Measurements from ENCODE around the gene OSGEPL1. TPM values are rescaled to one million over a fixed set of nuclear protein-coding genes. Genes with fewer than 3 reads are reported as not detected.
A peak's percentile ranks its signal among the peaks of the same experiment; 100 is the strongest.

OSGEPL1 gene, protein sequence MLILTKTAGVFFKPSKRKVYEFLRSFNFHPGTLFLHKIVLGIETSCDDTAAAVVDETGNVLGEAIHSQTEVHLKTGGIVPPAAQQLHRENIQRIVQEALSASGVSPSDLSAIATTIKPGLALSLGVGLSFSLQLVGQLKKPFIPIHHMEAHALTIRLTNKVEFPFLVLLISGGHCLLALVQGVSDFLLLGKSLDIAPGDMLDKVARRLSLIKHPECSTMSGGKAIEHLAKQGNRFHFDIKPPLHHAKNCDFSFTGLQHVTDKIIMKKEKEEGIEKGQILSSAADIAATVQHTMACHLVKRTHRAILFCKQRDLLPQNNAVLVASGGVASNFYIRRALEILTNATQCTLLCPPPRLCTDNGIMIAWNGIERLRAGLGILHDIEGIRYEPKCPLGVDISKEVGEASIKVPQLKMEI
- 5.5 TPM for total RNA-seq (2013)
- 1 to 10 TPM; 2.1 to 2.9 (median 2.6) TPM for polyA plus RNA-seq
- polyA minus RNA-seq = 0.69 and 3.0 TPM in 2 replicates
- 0.34 to 3.0 (median 1.5) reads per million in 11 experiments for total RNA-seq

DNA sequence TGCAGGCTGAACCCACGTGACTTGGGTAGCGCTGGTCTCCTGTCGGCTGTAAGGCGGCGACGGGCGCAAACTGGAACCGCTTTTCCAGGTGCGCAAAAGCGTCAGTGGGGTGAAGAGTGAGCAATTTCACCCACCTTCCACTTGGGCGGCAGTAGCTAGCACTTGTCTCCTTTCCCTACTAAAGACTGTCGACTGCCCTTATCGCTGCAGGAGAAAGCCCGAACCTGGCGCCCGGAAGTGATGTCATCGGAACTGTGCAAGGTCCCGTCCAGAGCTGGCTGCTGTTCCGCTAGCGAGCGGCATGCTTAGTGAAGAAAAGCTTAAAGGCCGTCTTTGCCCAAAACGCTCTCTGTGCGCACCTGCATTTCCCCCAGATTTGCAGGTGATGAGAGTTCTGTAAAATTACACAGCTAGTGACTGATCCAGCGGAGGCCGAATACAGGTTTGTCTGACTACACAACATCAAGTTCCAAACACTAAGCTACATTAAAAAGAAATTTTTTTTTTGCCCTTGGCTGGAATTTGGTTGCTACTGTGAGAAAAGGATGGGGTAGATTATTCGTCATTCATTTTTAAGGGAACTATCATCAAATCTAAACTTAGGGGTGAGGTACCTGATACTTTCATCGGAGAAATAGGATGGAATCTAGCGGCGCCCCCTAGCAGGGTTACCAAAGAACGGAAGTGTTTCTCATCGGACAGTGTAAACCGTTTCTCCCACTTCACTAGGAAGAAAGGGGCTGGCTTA, at the start of gene OSGEPL1:
Gene OSGEPL1, minus strand, starts transcription at position 242 of the 748 bp plus-strand sequence. CDS start 1,152 bp downstream, outside the sequence.
- intact Hi-C loops (cut with micrococcal nuclease) = no loop called here
- H3K4me3 Mint-ChIP-seq = peak within 1 kb of the TSS; percentile 90 to 97
- peaks cover 11 to 16% of the 10 kb centered on the region in 2 donors for H3K36me3 Mint-ChIP-seq
- peaks cover 7% of the 10 kb centered on the region for H3K4me1 Mint-ChIP-seq
- Histone ChIP-seq H3K4me3 (replicated peaks in 1 of 3; ENCODE audit: low read depth in 2 of 3, low read length in 3 of 3) (peak within 1 kb of the TSS; percentile 86 to 90 (median 88)), H3K79me2 (ENCODE audit: insufficient read depth, low read length) (no peaks in the 10 kb centered on the region), H3K27me3 (ENCODE audit: control insufficient read depth in 2 of 2, insufficient read depth in 2 of 2, low read length in 2 of 2) (no peaks in the 10 kb centered on the region), H3K4me1 (ENCODE audit: control insufficient read depth in 1 of 2, insufficient read depth in 2 of 2, low read length in 2 of 2) (peaks cover 10 to 14% of the 10 kb centered on the region in 2 donors), H2AFZ (ENCODE audit: insufficient read depth, low read depth, low read length, poor library complexity, severe bottlenecking) (peak within 1 kb of the TSS; percentile 93), H4K20me1 (ENCODE audit: insufficient read depth, low read length) (no peaks in the 10 kb centered on the region), H3K4me2 (replicated peaks; ENCODE audit: extremely low read depth, low read length, poor library complexity, severe bottlenecking) (peak within 1 kb of the TSS; percentile 84), H3K9ac (ENCODE audit: insufficient read depth, low read length, poor library complexity, severe bottlenecking) (peak within 1 kb of the TSS; percentile 70), H3K9me3 (replicated peaks in 1 of 2; ENCODE audit: control insufficient read depth in 1 of 2, insufficient read depth in 1 of 2, low read length in 2 of 2) (no peaks in the 10 kb centered on the region), H3K36me3 (replicated peaks in 1 of 2; ENCODE audit: control insufficient read depth in 1 of 2, insufficient read depth in 2 of 2, low read length in 2 of 2) (peaks cover 6 to 17% of the 10 kb centered on the region in 2 donors), H3K27ac (ENCODE audit: low read depth in 1 of 2, low read length in 2 of 2) (peak within 1 kb of the TSS; percentile 66 to 86)
- no peaks in the 10 kb centered on the region for H3K9me3 Mint-ChIP-seq
- DNase-seq = peak; percentile 79 to 83 (median 80)
- peaks cover 0 to 2% (median 0%) of the 10 kb centered on the region in 3 donors for H3K27me3 Mint-ChIP-seq (ENCODE audit: low read depth in 3 of 3)
- under 1% methylated on average over 17 of the region's 33 CpGs for WGBS (ENCODE audit: insufficient coverage)
- TF ChIP-seq, protein P1, sequence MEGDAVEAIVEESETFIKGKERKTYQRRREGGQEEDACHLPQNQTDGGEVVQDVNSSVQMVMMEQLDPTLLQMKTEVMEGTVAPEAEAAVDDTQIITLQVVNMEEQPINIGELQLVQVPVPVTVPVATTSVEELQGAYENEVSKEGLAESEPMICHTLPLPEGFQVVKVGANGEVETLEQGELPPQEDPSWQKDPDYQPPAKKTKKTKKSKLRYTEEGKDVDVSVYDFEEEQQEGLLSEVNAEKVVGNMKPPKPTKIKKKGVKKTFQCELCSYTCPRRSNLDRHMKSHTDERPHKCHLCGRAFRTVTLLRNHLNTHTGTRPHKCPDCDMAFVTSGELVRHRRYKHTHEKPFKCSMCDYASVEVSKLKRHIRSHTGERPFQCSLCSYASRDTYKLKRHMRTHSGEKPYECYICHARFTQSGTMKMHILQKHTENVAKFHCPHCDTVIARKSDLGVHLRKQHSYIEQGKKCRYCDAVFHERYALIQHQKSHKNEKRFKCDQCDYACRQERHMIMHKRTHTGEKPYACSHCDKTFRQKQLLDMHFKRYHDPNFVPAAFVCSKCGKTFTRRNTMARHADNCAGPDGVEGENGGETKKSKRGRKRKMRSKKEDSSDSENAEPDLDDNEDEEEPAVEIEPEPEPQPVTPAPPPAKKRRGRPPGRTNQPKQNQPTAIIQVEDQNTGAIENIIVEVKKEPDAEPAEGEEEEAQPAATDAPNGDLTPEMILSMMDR (IDR thresholded peaks at IDR 0.05) = peak; percentile 60
- H3K27ac Mint-ChIP-seq = peak within 1 kb of the TSS; percentile 84 to 95 (median 92)

DNA sequence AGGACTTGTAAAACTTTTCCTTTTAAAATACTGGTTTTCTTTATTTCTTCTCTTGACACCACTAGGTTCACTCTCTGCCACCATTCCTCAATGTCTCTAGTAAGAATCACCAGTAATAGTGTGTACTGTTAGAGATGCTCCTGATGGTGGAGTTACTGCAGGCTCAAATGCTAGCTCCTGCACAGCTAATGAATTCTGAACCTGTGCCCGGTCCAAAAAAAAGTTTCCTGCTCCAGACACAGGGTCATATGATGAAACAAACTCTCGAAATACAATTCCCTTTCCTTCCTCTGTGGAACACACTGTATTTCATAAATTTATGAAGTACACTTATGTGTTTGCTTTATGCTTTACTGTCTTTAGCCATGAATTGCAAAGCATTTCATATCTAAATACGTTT, 40.8 kb upstream of the OSGEPL1 start:
- no peaks in the 10 kb centered on the region for H4K20me1 ChIP-seq (ENCODE audit: insufficient read depth, low read length)
- TF ChIP-seq, protein P1 (IDR thresholded peaks at IDR 0.05) = no peak
- H3K4me2 ChIP-seq (replicated peaks; ENCODE audit: extremely low read depth, low read length, poor library complexity, severe bottlenecking) = no peak overlapping the region
- H3K79me2 ChIP-seq (ENCODE audit: insufficient read depth, low read length) = no peaks in the 10 kb centered on the region
- Mint-ChIP-seq H3K27me3 (ENCODE audit: low read depth in 3 of 3) (no peaks in the 10 kb centered on the region), H3K36me3 (peaks cover 22 to 27% of the 10 kb centered on the region in 2 donors), H3K27ac (no peak overlapping the region), H3K4me3 (no peak overlapping the region), H3K4me1 (peaks cover 2% of the 10 kb centered on the region), H3K9me3 (peaks cover 0 to 2% (median 0%) of the 10 kb centered on the region in 7 donors)
- H3K4me3 ChIP-seq (replicated peaks in 1 of 3; ENCODE audit: low read depth in 2 of 3, low read length in 3 of 3) = no peak overlapping the region
- no peaks in the 10 kb centered on the region for H3K4me1 ChIP-seq (ENCODE audit: control insufficient read depth in 1 of 2, insufficient read depth in 2 of 2, low read length in 2 of 2)
- H3K36me3 ChIP-seq (replicated peaks in 1 of 2; ENCODE audit: control insufficient read depth in 1 of 2, insufficient read depth in 2 of 2, low read length in 2 of 2) = peaks cover 24 to 38% of the 10 kb centered on the region in 2 donors
- H2AFZ ChIP-seq (ENCODE audit: insufficient read depth, low read depth, low read length, poor library complexity, severe bottlenecking) = no peak overlapping the region
- no CpG with 5 or more reads among the region's 3 CpGs for WGBS (ENCODE audit: insufficient coverage)
- intact Hi-C loops (cut with micrococcal nuclease) = no loop called here
- H3K9ac ChIP-seq (ENCODE audit: insufficient read depth, low read length, poor library complexity, severe bottlenecking) = no peak overlapping the region
- H3K9me3 ChIP-seq (replicated peaks in 1 of 2; ENCODE audit: control insufficient read depth in 1 of 2, insufficient read depth in 1 of 2, low read length in 2 of 2) = no peaks in the 10 kb centered on the region
- DNase-seq = no peak
- H3K27me3 ChIP-seq (ENCODE audit: control insufficient read depth in 2 of 2, insufficient read depth in 2 of 2, low read length in 2 of 2) = no peaks in the 10 kb centered on the region
- H3K27ac ChIP-seq (ENCODE audit: low read depth in 1 of 2, low read length in 2 of 2) = no peak overlapping the region
